Hindlimb muscle (tissue), 1 donor: ENCODE data around the gene RTL10. TPM values are rescaled to one million over a fixed set of nuclear protein-coding genes. Genes with fewer than 3 reads are reported as not detected.

Experiments
- DNase-seq: peaks from one replicate; pipeline ENCODE4 v3.0.0-alpha.2; 2013
- polyA plus RNA-seq: library from polyadenylated mRNA; unstranded; fragments of 120-200 nt; gene quantifications from one replicate; pipeline ENCODE4 v1.2.1, GENCODE V29; 2013; ENCODE audit not compliant: insufficient read length

RTL10 gene
- polyA plus RNA-seq, 1 donor = 16.7 TPM

GRCh38 chr22:19807914-19808872 lies 46.5 kb downstream of the RTL10 start:
- DNase-seq = no peak

GRCh38 chr22:19807161-19807913 lies 47.3 kb downstream of the RTL10 start:
- no peak for DNase-seq

GRCh38 chr22:19806213-19807160 lies 48.2 kb downstream of the RTL10 start:
- no peak for DNase-seq

- no peak for DNase-seq
Observed at GRCh38 chr22:19805821-19806212, 48.9 kb downstream of the RTL10 start.

Other genes starting within 250 kb of the RTL10 start
- gene SEPTIN5, start 140.4 kb downstream of the RTL10 start, polyA plus RNA-seq = 130 TPM
- gene GP1BB, start 131.3 kb downstream of the RTL10 start, polyA plus RNA-seq = 22.8 TPM
- gene TBX1, start 94.1 kb downstream of the RTL10 start, polyA plus RNA-seq = 17.2 TPM
- 4.3 TPM for gene GNB1L, start within 50 bp of the RTL10 start, polyA plus RNA-seq
- 99.6 TPM for gene COMT, start 86.9 kb upstream of the RTL10 start, polyA plus RNA-seq
- 22.9 TPM for gene TXNRD2, start 86.9 kb upstream of the RTL10 start, polyA plus RNA-seq
- gene ARVCF, start 161.9 kb upstream of the RTL10 start, polyA plus RNA-seq = 134 TPM
- gene TANGO2, start 166.2 kb upstream of the RTL10 start, polyA plus RNA-seq = 12.6 TPM
- gene DGCR8, start 225.4 kb upstream of the RTL10 start, polyA plus RNA-seq = 45.3 TPM